SKM-1 (cell line): ENCODE measurements around the gene ANKRD11.

Experiments used
- DNase-seq: peaks from one replicate; lab custom pipeline; 2025; ENCODE audit not compliant: unreplicated experiment; lab: John Stamatoyannopoulos, UW

The ANKRD11 gene

GRCh38 chr16:89490439-89491237 lies at the start of gene ANKRD11:
Gene ANKRD11, minus strand, starts transcription at chr16:89490561. Its CDS starts 173,542 bp downstream, at chr16:89317019.
- peak; percentile 95 for DNase-seq

GRCh38 chr16:89538286-89538685 lies 47.9 kb upstream of the ANKRD11 start:
- DNase-seq, result no peak

- DNase-seq, result no peak
These were observed 47.2 kb upstream of the ANKRD11 start for GRCh38 chr16:89537549-89537925.

- DNase-seq, result no peak
These were observed 46.7 kb upstream of the ANKRD11 start for GRCh38 chr16:89536886-89537548.

GRCh38 chr16:89536371-89536770 lies 46.0 kb upstream of the ANKRD11 start:
- DNase-seq, result no peak

- DNase-seq, result peak; percentile 98
These were observed 43.9 kb upstream of the ANKRD11 start for GRCh38 chr16:89534252-89534756.

GRCh38 chr16:89531821-89532526 lies 41.6 kb upstream of the ANKRD11 start:
- DNase-seq, result no peak

- DNase-seq, result no peak
These were observed 40.3 kb upstream of the ANKRD11 start for GRCh38 chr16:89530401-89531381.

GRCh38 chr16:89529097-89529496 lies 38.7 kb upstream of the ANKRD11 start:
- DNase-seq, result no peak

- DNase-seq, result no peak
These were observed 35.0 kb upstream of the ANKRD11 start for GRCh38 chr16:89525146-89525913.

GRCh38 chr16:89523680-89524344 lies 33.5 kb upstream of the ANKRD11 start:
- no peak for DNase-seq

GRCh38 chr16:89522287-89522686 lies 31.9 kb upstream of the ANKRD11 start:
- DNase-seq, result no peak

- no peak for DNase-seq
These were observed 29.5 kb upstream of the ANKRD11 start for GRCh38 chr16:89519881-89520280.

- DNase-seq, result no peak
These were observed 26.8 kb upstream of the ANKRD11 start for GRCh38 chr16:89517128-89517527.

GRCh38 chr16:89512453-89512852 lies 22.1 kb upstream of the ANKRD11 start:
- no peak for DNase-seq

- DNase-seq, result no peak
These were observed 21.0 kb upstream of the ANKRD11 start for GRCh38 chr16:89511374-89511773.

- DNase-seq, result no peak
These were observed 20.2 kb upstream of the ANKRD11 start for GRCh38 chr16:89510526-89510925.

GRCh38 chr16:89507834-89508590 lies 17.7 kb upstream of the ANKRD11 start, which contains the start of gene SPG7:
Gene SPG7, plus strand, starts transcription at chr16:89508403. Its CDS starts 15 bp downstream, at chr16:89508418.
- DNase-seq, result peak; percentile 63
